GM10266 (cell line): Measurements from ENCODE around the gene COL25A1.

Experiments used
- DNase-seq: peaks from one replicate; pipeline ENCODE4 v3.0.0; 2012; ENCODE audit errors: extremely low spot score
- CTCF ChIP-seq: IDR thresholded peaks from 2 replicates; pipeline ENCODE4 v1.5.1; 2012; ENCODE audit warnings: mild to moderate bottlenecking, low read depth; ENCODE audit not compliant: control insufficient read depth, insufficient read depth; ENCODE audit errors: missing control alignments

Gene COL25A1

GRCh38 chr4:109291707-109292238 is 10.7 kb downstream of the COL25A1 start:
- DNase-seq: no peak
- no peak for TF ChIP-seq CTCF

- no peak for DNase-seq
- TF ChIP-seq CTCF: no peak
Observed at GRCh38 chr4:109290918-109291317, 11.5 kb downstream of the COL25A1 start.

- no peak for TF ChIP-seq CTCF
- no peak for DNase-seq
Observed at GRCh38 chr4:109278594-109279031, 23.8 kb downstream of the COL25A1 start.

GRCh38 chr4:109276482-109277095 is 25.9 kb downstream of the COL25A1 start:
- DNase-seq: no peak
- no peak for TF ChIP-seq CTCF

GRCh38 chr4:109275066-109275745 is 27.3 kb downstream of the COL25A1 start:
- TF ChIP-seq CTCF: no peak
- no peak for DNase-seq

GRCh38 chr4:109266891-109267290 is 35.6 kb downstream of the COL25A1 start:
- no peak for TF ChIP-seq CTCF
- DNase-seq: no peak

- no peak for TF ChIP-seq CTCF
- no peak for DNase-seq
Observed at GRCh38 chr4:109266236-109266635, 36.2 kb downstream of the COL25A1 start.
